ENCODE measurements around the gene MEI1.

The MEI1 gene

DNA sequence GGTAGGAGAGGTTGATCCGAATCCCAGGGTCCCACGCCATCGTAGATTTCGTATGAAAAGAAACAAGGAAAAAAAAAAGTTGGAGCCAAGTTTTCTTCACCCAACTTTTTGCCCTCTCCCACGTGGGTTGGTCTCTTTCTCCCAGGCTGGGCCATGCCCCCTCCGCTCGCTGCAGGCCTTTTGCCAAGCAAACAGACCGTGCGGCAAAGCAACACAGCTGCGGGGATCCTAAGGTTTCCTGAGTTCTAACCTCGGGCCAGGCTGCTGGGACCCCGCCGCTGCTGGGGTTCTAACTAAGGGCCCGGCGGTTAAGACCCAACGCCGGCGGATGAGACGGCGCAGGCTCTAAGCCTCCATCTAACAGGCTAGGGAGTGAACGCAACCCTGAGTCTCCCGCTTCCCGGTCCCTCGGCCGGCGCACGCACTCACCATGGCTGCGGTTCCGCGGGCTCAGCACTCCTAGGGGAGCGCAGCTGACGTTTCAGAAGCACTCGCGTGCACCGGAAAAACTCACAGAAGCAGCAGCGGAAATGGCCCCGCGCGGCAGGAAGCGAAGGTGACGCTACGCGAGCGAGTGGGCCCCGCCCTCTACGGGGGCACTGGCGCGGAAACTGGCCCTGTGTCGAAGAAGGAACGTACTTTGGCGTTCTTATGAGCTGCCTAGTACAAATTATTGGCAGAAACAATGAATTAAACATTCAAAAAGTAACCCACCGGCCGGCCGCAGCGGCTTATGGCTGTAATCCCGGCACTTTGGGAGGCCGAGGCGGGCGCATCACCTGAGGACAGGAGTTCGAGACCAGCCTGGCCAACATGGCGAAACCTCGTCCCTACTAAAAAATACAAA, 10.7 kb upstream of the MEI1 start, which contains the start of gene SNU13:
TSS of gene SNU13 (minus strand) at position 503 of the 847 bp plus-strand sequence. CDS start at position 432, 71 bp downstream.
- no peak for TF ChIP-seq EGR1 (IDR thresholded peaks at IDR 0.05)
- TF ChIP-seq TCF12 (IDR thresholded peaks at IDR 0.05; ENCODE audit: low read depth) = peak; percentile 52; the same call in 1 of the 2 replicates
- TF ChIP-seq USF1 (IDR thresholded peaks at IDR 0.05) = 0 out of 2 replicates have a peak, but pooled peaks have one; percentile 8
- TF ChIP-seq FOXM1 (IDR thresholded peaks at IDR 0.05; ENCODE audit: borderline replicate concordance, low read depth) = 0 out of 2 replicates have a peak, but pooled peaks have one; percentile 27
- peak; percentile 93 for TF ChIP-seq MAX (IDR thresholded peaks at IDR 0.05)
- TF ChIP-seq TEAD4 (IDR thresholded peaks at IDR 0.05) = peak; percentile 36; the same call in 1 of the 2 replicates
- TF ChIP-seq RAD21 (IDR thresholded peaks at IDR 0.05; ENCODE audit: low read depth) = no peak
- TF ChIP-seq ZBTB7A (IDR thresholded peaks at IDR 0.05; ENCODE audit: low read depth) = no peak
- no peak for TF ChIP-seq REST (IDR thresholded peaks at IDR 0.05; ENCODE audit: low read depth)
- TF ChIP-seq EP300 (IDR thresholded peaks at IDR 0.05; ENCODE audit: borderline replicate concordance) = peak; percentile 30; the same call in 1 of the 2 replicates
- peak; percentile 25; the same call in 1 of the 2 replicates for TF ChIP-seq NFIC (IDR thresholded peaks at IDR 0.05)
- TF ChIP-seq CREB1 (IDR thresholded peaks at IDR 0.05; ENCODE audit: low read depth) = peak; percentile 79
- TF ChIP-seq TAF1 (IDR thresholded peaks at IDR 0.05; ENCODE audit: low read depth) = peak; percentile 87
- no peak; the same call in 1 of the 2 replicates for TF ChIP-seq CEBPB (IDR thresholded peaks at IDR 0.05)
- no peak for TF ChIP-seq YY1 (IDR thresholded peaks at IDR 0.05; ENCODE audit: low read depth)

GRCh38 chr22:41690476-41690875, 8.8 kb upstream of the MEI1 start:
- TF ChIP-seq CREB1 (IDR thresholded peaks at IDR 0.05; ENCODE audit: low read depth) = no peak
- no peak for TF ChIP-seq REST (IDR thresholded peaks at IDR 0.05; ENCODE audit: low read depth)

GRCh38 chr22:41695211-41695610, 4.1 kb upstream of the MEI1 start:
- TF ChIP-seq CEBPB (IDR thresholded peaks at IDR 0.05) (no peak), CREB1 (IDR thresholded peaks at IDR 0.05; ENCODE audit: low read depth) (no peak), TEAD4 (IDR thresholded peaks at IDR 0.05) (no peak), MAX (IDR thresholded peaks at IDR 0.05) (no peak), EP300 (IDR thresholded peaks at IDR 0.05; ENCODE audit: borderline replicate concordance) (no peak), REST (IDR thresholded peaks at IDR 0.05; ENCODE audit: low read depth) (no peak), YY1 (IDR thresholded peaks at IDR 0.05; ENCODE audit: low read depth) (no peak), ZBTB7A (IDR thresholded peaks at IDR 0.05; ENCODE audit: low read depth) (no peak), FOXM1 (IDR thresholded peaks at IDR 0.05; ENCODE audit: borderline replicate concordance, low read depth) (no peak), TCF12 (IDR thresholded peaks at IDR 0.05; ENCODE audit: low read depth) (no peak), EGR1 (IDR thresholded peaks at IDR 0.05) (no peak), TAF1 (IDR thresholded peaks at IDR 0.05; ENCODE audit: low read depth) (no peak), RAD21 (IDR thresholded peaks at IDR 0.05; ENCODE audit: low read depth) (no peak), USF1 (IDR thresholded peaks at IDR 0.05) (no peak), NFIC (IDR thresholded peaks at IDR 0.05) (no peak)

GRCh38 chr22:41696703-41697102, 2.6 kb upstream of the MEI1 start:
- TF ChIP-seq NFIC (IDR thresholded peaks at IDR 0.05) (no peak), EP300 (IDR thresholded peaks at IDR 0.05; ENCODE audit: borderline replicate concordance) (no peak), ZBTB7A (IDR thresholded peaks at IDR 0.05; ENCODE audit: low read depth) (no peak), TCF12 (IDR thresholded peaks at IDR 0.05; ENCODE audit: low read depth) (no peak), MAX (IDR thresholded peaks at IDR 0.05) (no peak), CREB1 (IDR thresholded peaks at IDR 0.05; ENCODE audit: low read depth) (no peak), FOXM1 (IDR thresholded peaks at IDR 0.05; ENCODE audit: borderline replicate concordance, low read depth) (no peak), YY1 (IDR thresholded peaks at IDR 0.05; ENCODE audit: low read depth) (no peak), USF1 (IDR thresholded peaks at IDR 0.05) (no peak), RAD21 (IDR thresholded peaks at IDR 0.05; ENCODE audit: low read depth) (no peak), EGR1 (IDR thresholded peaks at IDR 0.05) (no peak), TEAD4 (IDR thresholded peaks at IDR 0.05) (no peak), CEBPB (IDR thresholded peaks at IDR 0.05) (no peak), TAF1 (IDR thresholded peaks at IDR 0.05; ENCODE audit: low read depth) (no peak)

Data from Ishikawa (cell line).